HG03097 (cell line): ENCODE measurements around the gene TRIM62.
"Not testable (repeated sequence)": the region's sequence is repeated elsewhere in the genome, so short reads cannot be mapped to it uniquely, and the experiment has no call there.

Source experiments
- ATAC-seq: cut with Tn5 transposase; IDR thresholded peaks from one replicate; pipeline ENCODE4 v1.9.1; 2021; ENCODE audit not compliant: unreplicated experiment, low FRiP score

The TRIM62 gene

GRCh38 chr1:33117440-33118085 is 64.3 kb downstream of the TRIM62 start:
- ATAC-seq = no peak

DNA sequence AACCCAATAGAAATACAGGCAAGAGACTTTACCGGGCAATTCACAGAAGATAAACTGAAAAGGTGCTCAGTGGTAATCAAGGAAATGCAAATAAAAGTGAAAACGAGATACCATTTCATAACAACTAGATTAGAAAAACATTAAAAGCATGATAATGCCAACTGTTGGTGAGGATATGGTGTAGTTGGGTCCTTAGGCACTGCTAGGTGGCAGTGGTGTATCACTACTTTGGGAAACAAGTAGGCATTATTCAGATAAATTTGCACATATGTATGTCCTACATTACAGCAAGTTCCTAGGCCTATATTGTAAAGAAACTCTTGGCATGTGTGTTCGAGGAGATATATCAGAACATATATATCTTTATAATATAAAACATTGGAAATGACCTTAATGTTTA is 69.9 kb downstream of the TRIM62 start:
- ATAC-seq = no peak

- ATAC-seq = no peak
Observed at GRCh38 chr1:33110477-33110876, 71.4 kb downstream of the TRIM62 start.

DNA sequence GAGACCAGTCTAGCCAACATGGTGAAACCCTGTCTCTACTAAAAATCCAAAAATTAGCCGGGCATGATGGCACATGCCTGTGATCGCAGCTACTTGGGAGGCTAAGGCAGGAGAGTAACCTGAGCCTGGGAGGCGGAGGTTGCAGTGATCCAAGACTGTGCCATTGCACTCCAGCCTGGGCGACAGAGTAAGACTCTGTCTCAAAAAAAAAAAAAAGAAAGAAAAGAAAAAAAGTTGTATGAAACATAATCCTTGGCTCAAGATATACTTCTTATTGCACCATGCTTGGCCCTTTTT is 81.8 kb downstream of the TRIM62 start:
- not testable (repeated sequence) for ATAC-seq

DNA sequence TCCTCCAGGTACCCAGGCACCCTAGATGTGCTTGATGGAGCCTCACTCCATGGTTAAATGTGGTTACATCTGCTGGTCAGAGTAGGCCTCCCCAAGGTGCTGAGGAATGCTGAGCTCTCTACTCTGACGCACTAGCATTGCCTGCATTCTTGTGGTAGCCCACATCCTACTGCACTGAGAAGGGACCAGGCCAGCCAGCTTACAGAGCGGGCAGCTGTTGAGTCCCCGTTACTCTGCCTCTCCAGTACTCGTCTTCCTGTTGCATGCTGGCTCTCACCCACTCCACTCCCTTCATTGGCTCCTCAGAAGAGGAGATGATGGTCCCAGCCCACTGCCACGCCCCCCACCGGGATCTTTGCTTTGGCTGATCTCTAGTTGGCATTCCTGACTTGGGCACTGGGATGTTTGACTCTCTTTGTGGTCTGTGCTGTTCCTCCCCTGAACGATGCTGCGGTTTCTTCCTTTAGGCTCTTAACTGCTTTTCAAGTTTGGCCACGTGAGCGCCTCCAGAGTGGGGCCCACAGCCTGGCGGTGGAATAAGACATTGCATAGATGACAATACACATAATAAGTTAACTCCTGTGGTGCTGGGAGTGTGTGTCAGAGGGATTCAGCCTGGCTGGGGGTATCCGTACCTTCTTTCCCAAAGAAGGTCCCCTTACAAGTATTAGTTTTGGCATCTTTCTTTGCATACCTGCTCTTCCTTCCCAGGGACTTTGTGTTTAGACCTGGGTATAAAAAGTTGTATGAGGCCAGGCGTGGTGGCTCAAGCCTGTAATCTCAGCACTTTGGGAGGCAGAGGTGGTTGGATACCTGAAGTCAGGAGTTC is 82.3 kb downstream of the TRIM62 start:
- peak; percentile 89 for ATAC-seq

- no peak for ATAC-seq
Observed at GRCh38 chr1:33098371-33098770, 83.5 kb downstream of the TRIM62 start.

- ATAC-seq = no peak
Observed at GRCh38 chr1:33097762-33098161, 84.1 kb downstream of the TRIM62 start.

DNA sequence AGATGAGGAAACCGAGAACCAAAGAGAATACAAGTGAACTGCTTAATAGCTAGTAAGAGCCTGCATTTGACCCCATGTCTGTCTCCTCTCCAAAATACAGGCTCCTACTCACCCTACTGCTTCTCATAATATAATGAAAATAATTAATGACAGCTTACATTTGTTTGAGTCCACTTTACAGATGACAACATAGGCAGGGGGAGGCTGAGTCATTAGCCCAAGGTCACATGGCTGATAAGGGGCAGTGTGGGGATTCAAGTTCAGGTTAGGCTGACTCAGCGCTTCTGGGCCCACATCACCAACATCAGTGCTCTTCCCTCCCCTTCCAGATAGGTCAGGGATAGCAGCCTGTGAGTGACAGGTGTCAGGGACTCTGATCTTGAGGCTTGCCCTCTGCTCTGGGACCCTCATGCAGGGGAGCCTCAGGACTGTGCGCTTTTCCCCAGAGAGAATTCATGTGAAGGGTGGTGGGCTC is 84.7 kb downstream of the TRIM62 start:
- no peak for ATAC-seq

DNA sequence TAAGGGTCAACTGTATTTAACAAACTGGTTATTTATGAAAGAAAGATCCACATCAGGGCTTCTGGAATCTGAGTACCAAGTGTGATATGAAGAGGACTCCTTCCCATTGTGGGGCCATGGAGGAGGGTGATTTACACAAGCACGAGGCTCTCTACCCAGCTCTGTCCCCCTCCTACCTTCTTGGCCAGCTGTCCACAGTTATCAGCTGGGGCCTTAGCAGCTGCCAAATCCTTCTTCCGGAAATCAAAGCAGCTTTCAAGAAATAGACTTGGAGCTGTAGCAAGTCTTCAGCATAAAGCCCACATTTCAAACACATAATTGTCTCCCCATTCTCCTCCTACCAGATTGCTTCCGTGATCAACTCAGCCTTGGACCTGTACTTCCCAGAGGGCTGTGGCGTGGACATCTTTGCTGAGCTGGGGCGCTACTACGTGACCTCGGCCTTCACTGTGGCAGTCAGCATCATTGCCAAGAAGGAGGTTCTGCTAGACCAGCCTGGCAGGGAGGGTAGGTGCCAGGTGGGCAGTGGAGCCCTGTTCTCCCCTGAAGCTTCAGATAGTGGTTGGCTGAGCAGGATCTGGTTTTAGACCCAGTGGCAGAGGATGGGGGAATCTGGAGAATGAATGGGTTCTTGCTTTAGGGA is 85.4 kb downstream of the TRIM62 start:
- no peak for ATAC-seq
